Peyer's patch (tissue), 4 donors: ENCODE data around the gene ZNF223.

Experiments
- CTCF ChIP-seq, 6 experiments: fragments of 450-650 bp in 4 of 6; fragments of 200-600 bp in 2 of 6; sonication (generic) in 1 of 6; IDR thresholded peaks; one replicate each; pipeline ENCODE4 v1.5.1; 2017 to 2019; ENCODE audit warnings: antibody characterized with exemption in 6 of 6, mild to moderate bottlenecking in 3 of 6, moderate library complexity in 1 of 6
- POLR2A ChIP-seq, 2 donors: fragments of 450-650 bp; IDR thresholded peaks; one replicate each; pipeline ENCODE4 v1.5.1; 2017; ENCODE audit warnings: antibody characterized with exemption in 2 of 2, mild to moderate bottlenecking in 2 of 2, moderate library complexity in 2 of 2

DNA sequence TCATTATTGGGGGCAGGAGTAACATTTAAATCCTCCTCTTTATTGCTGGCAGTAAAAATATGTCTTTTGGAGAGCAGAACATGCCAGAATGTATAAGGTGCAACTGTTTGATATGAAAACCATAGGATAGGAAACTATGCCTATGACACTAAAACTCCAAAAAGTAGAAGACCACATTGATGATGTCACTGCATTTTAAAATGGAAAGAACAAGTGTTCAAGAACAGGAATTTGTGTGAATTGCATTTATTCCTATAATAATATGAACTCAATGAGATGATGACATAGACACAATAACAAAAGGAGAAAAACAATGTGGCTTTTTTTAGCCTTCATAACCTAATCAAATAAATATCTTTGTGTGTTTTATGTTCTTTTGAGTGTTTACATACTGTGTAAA lies 57.6 kb downstream of the ZNF223 start:
- TF ChIP-seq CTCF (IDR thresholded peaks at IDR 0.05) (no peak), POLR2A (IDR thresholded peaks at IDR 0.05) (no peak)
